H9 (cell line): Measurements from ENCODE around the gene SCN8A. TPM values are rescaled to one million over a fixed set of nuclear protein-coding genes. Genes with fewer than 3 reads are reported as not detected.

ENCODE experiments used
- DNase-seq: peaks from one replicate; pipeline ENCODE4 v3.0.0-alpha.2; 2017
- H2AFZ ChIP-seq: one replicate; pipeline ENCODE4 v1.6.1; 2013; ENCODE audit warnings: mild to moderate bottlenecking, low read length, control low read depth, moderate library complexity
- H2AK5ac ChIP-seq: 2 replicates; pipeline ENCODE4 v1.6.1; 2013; ENCODE audit warnings: low read length, control low read depth, mixed read lengths; ENCODE audit not compliant: insufficient read length
- H2BK120ac ChIP-seq: one replicate; pipeline ENCODE4 v1.6.1; 2013; ENCODE audit warnings: low read depth, mild to moderate bottlenecking, low read length, control low read depth, inconsistent platforms; ENCODE audit not compliant: poor library complexity, severe bottlenecking
- H2BK12ac ChIP-seq: 2 replicates; pipeline ENCODE4 v1.6.1; 2013; ENCODE audit warnings: low read length, control low read depth, mixed read lengths, low read depth; ENCODE audit not compliant: insufficient read length
- H2BK15ac ChIP-seq: 2 replicates; pipeline ENCODE4 v1.6.1; 2013; ENCODE audit warnings: low read depth, low read length, control low read depth
- H2BK20ac ChIP-seq: one replicate; pipeline ENCODE4 v1.6.1; 2013; ENCODE audit warnings: low read depth, mild to moderate bottlenecking, low read length, control low read depth, inconsistent platforms; ENCODE audit not compliant: poor library complexity, severe bottlenecking
- H2BK5ac ChIP-seq: 2 replicates; pipeline ENCODE4 v1.6.1; 2013; ENCODE audit warnings: low read length, control low read depth, mixed read lengths; ENCODE audit not compliant: insufficient read length
- H3K14ac ChIP-seq: 2 replicates; pipeline ENCODE4 v1.6.1; 2013; ENCODE audit warnings: low read length, control low read depth; ENCODE audit not compliant: insufficient read depth
- H3K18ac ChIP-seq: 2 replicates; pipeline ENCODE4 v1.6.1; 2013; ENCODE audit warnings: low read depth, mild to moderate bottlenecking, mixed read lengths, low read length, control low read depth; ENCODE audit not compliant: insufficient read length
- H3K23ac ChIP-seq: 2 replicates; pipeline ENCODE4 v1.6.1; 2013; ENCODE audit warnings: low read length, control low read depth, mixed read lengths, low read depth; ENCODE audit not compliant: insufficient read length
- H3K23me2 ChIP-seq: 2 replicates; pipeline ENCODE4 v1.6.1; 2013; ENCODE audit warnings: low read depth, mild to moderate bottlenecking, mixed read lengths, low read length, control low read depth; ENCODE audit not compliant: insufficient read length, poor library complexity, severe bottlenecking
- H3K27ac ChIP-seq: 2 replicates; pipeline ENCODE4 v1.5.1; 2013; ENCODE audit warnings: low read length, control low read depth, mixed read lengths, low read depth; ENCODE audit not compliant: insufficient read length
- H3K27me3 ChIP-seq: 2 replicates; pipeline ENCODE4 v1.6.1; 2013; ENCODE audit warnings: low read length, control low read depth, inconsistent platforms; ENCODE audit not compliant: insufficient read depth
- H3K4ac ChIP-seq: 2 replicates; pipeline ENCODE4 v1.6.1; 2013; ENCODE audit warnings: low read depth, mild to moderate bottlenecking, control low read depth, inconsistent platforms, low read length, moderate library complexity
- H3K4me1 ChIP-seq: 2 replicates; pipeline ENCODE4 v1.6.1; 2013; ENCODE audit warnings: low read length, control low read depth, inconsistent platforms; ENCODE audit not compliant: insufficient read depth
- H3K4me2 ChIP-seq: 2 replicates; pipeline ENCODE4 v1.6.1; 2013; ENCODE audit warnings: low read length, control low read depth, mixed read lengths; ENCODE audit not compliant: insufficient read length, insufficient read depth
- H3K56ac ChIP-seq: 2 replicates; pipeline ENCODE4 v1.6.1; 2013; ENCODE audit warnings: low read depth, mild to moderate bottlenecking, mixed read lengths, low read length, control low read depth; ENCODE audit not compliant: insufficient read length
- H3K79me1 ChIP-seq: 2 replicates; pipeline ENCODE4 v1.6.1; 2013; ENCODE audit warnings: low read depth, mild to moderate bottlenecking, moderate library complexity, low read length, control low read depth, inconsistent platforms; ENCODE audit not compliant: insufficient read depth, poor library complexity, severe bottlenecking
- H3K79me2 ChIP-seq: 2 replicates; pipeline ENCODE4 v1.6.1; 2013; ENCODE audit warnings: low read length, control low read depth, inconsistent platforms; ENCODE audit not compliant: insufficient read depth
- H3K9ac ChIP-seq: 2 replicates; pipeline ENCODE4 v1.6.1; 2013; ENCODE audit warnings: low read length, control low read depth, mixed read lengths; ENCODE audit not compliant: insufficient read length; ENCODE audit errors: extremely low read depth
- H3K9me3 ChIP-seq: one replicate; pipeline ENCODE4 v1.6.1; 2013; ENCODE audit warnings: low read depth, low read length, inconsistent platforms; ENCODE audit not compliant: control insufficient read depth
- H3T11ph ChIP-seq: one replicate; pipeline ENCODE4 v1.6.1; 2013; ENCODE audit warnings: mild to moderate bottlenecking, low read length, control low read depth, inconsistent platforms
- H4K20me1 ChIP-seq: one replicate; pipeline ENCODE4 v1.6.1; 2013; ENCODE audit not compliant: control insufficient read depth, insufficient read length, insufficient read depth
- H4K5ac ChIP-seq: 2 replicates; pipeline ENCODE4 v1.6.1; 2013; ENCODE audit warnings: low read depth, mild to moderate bottlenecking, mixed read lengths, low read length, control low read depth; ENCODE audit not compliant: insufficient read length
- H4K8ac ChIP-seq: replicated peaks from 2 replicates; pipeline ENCODE4 v1.6.1; 2013; ENCODE audit warnings: low read length, control low read depth, mixed read lengths, low read depth; ENCODE audit not compliant: insufficient read length
- H4K91ac ChIP-seq: 2 replicates; pipeline ENCODE4 v1.6.1; 2013; ENCODE audit warnings: low read depth, mild to moderate bottlenecking, moderate library complexity, mixed read lengths, low read length, control low read depth; ENCODE audit not compliant: insufficient read length
- H3K27ac Mint-ChIP-seq, 3 experiments: 2 replicates in 2 of 3; 3 replicates in 1 of 3; pipeline ENCODE4 v1.8.0; 2020 to 2021; ENCODE audit warnings: mixed read lengths in 3 of 3, mild to moderate bottlenecking in 1 of 3, moderate library complexity in 1 of 3
- H3K27me3 Mint-ChIP-seq: 2 replicates; pipeline ENCODE4 v1.8.0; 2021; ENCODE audit warnings: low read depth, mild to moderate bottlenecking, moderate library complexity, mixed read lengths
- H3K36me3 Mint-ChIP-seq, 3 experiments: 2 replicates in 2 of 3; 3 replicates in 1 of 3; pipeline ENCODE4 v1.8.0; 2020 to 2021; ENCODE audit warnings: low read depth in 3 of 3, mixed read lengths in 3 of 3; ENCODE audit not compliant: insufficient read depth in 1 of 3
- H3K4me1 Mint-ChIP-seq, 2 experiments: 2 replicates each; pipeline ENCODE4 v1.8.0; 2020; ENCODE audit warnings: mixed read lengths in 2 of 2
- H3K4me3 Mint-ChIP-seq, 2 experiments: 2 replicates in 1 of 2; 3 replicates in 1 of 2; pipeline ENCODE4 v1.8.0; 2020 to 2021; ENCODE audit warnings: mild to moderate bottlenecking in 2 of 2, mixed read lengths in 2 of 2, moderate library complexity in 1 of 2
- H3K9me3 Mint-ChIP-seq, 2 experiments: 2 replicates in 1 of 2; 3 replicates in 1 of 2; pipeline ENCODE4 v1.8.0; 2020; ENCODE audit warnings: mild to moderate bottlenecking in 2 of 2, mixed read lengths in 2 of 2, moderate library complexity in 1 of 2
- CTCF ChIP-seq: fragments of 200-600 bp; sonication (generic); conservative IDR thresholded peaks from 3 replicates; pipeline ENCODE4 v1.8.0; 2021; ENCODE audit warnings: antibody characterized with exemption, mild to moderate bottlenecking
- WGBS: extraction: QIAGEN DNeasy Blood & Tissue Kit; methylation state at CpG from one replicate; pipeline ENCODE4 v1.1.7; 2013; ENCODE audit warnings: missing lambda C conversion rate, low lambda C conversion rate, mixed read lengths; ENCODE audit not compliant: insufficient read length; ENCODE audit errors: extremely low coverage; 5-methylcytosine and 5-hydroxymethylcytosine counted together
- total RNA-seq: library from RNA; stranded (reverse); gene quantifications from 2 replicates; pipeline ENCODE4 v1.2.1, GENCODE V29; 2021

Gene SCN8A
- total RNA-seq, 1 experiment from 2014 or later: 15.2 TPM

- H3T11ph ChIP-seq: no peak overlapping the region
- H4K20me1 ChIP-seq: no peaks in the 10 kb centered on the region
- no peak for TF ChIP-seq CTCF
- H3K9me3 ChIP-seq: no peaks in the 10 kb centered on the region
- H3K27me3 ChIP-seq: no peaks in the 10 kb centered on the region
- no peak overlapping the region for H2AK5ac ChIP-seq
- H3K27ac ChIP-seq: no peak overlapping the region
- H2AFZ ChIP-seq: no peak overlapping the region
- H2BK15ac ChIP-seq: no peak overlapping the region
- H2BK20ac ChIP-seq: no peak overlapping the region
- Mint-ChIP-seq H3K4me3 (no peak overlapping the region), H3K4me1 (peaks cover 74 to 84% of the 10 kb centered on the region in 2 experiments), H3K27me3 (peaks cover 13% of the 10 kb centered on the region), H3K27ac (no peak overlapping the region), H3K36me3 (peaks cover 0 to 5% (median 3%) of the 10 kb centered on the region in 3 experiments; a peak in 4 of 7 replicates), H3K9me3 (no peaks in the 10 kb centered on the region)
- no peak overlapping the region for H3K9ac ChIP-seq
- no peak overlapping the region for H4K8ac ChIP-seq
- no peak overlapping the region for H3K23ac ChIP-seq
- H3K4me1 ChIP-seq: peaks cover 7% of the 10 kb centered on the region
- no peak overlapping the region for H2BK5ac ChIP-seq
- no peak overlapping the region for H3K4me2 ChIP-seq
- H2BK12ac ChIP-seq: no peak overlapping the region
- H3K79me2 ChIP-seq: no peaks in the 10 kb centered on the region
- H2BK120ac ChIP-seq: no peak overlapping the region
- H3K23me2 ChIP-seq: no peaks in the 10 kb centered on the region
- H3K18ac ChIP-seq: no peak overlapping the region
- H3K4ac ChIP-seq: no peak overlapping the region
- no peaks in the 10 kb centered on the region for H3K79me1 ChIP-seq
- no peak for DNase-seq
- no peak overlapping the region for H3K56ac ChIP-seq
- no peak overlapping the region for H3K14ac ChIP-seq
- H4K91ac ChIP-seq: no peak overlapping the region
- no peak overlapping the region for H4K5ac ChIP-seq
- no CpG with 5 or more reads among the region's 11 CpGs for WGBS
These were observed 243.4 kb downstream of the SCN8A start for GRCh38 chr12:51834411-51834810.
